IPS-15b (cell line): Measurements from ENCODE around the gene IGSF9B.
A peak's percentile ranks its signal among the peaks of the same experiment; 100 is the strongest.
"Not testable (repeated sequence)": the region's sequence is repeated elsewhere in the genome, so short reads cannot be mapped to it uniquely, and the experiment has no call there.

ENCODE experiments used
- H3K27me3 ChIP-seq: one replicate; pipeline ENCODE4 v1.6.1; 2013; ENCODE audit warnings: low read length; ENCODE audit not compliant: control insufficient read depth, insufficient read depth
- H3K36me3 ChIP-seq: one replicate; pipeline ENCODE4 v1.6.1; 2013; ENCODE audit warnings: low read length; ENCODE audit not compliant: control insufficient read depth, insufficient read depth
- H3K4me1 ChIP-seq: one replicate; pipeline ENCODE4 v1.6.1; 2013; ENCODE audit warnings: mild to moderate bottlenecking, low read length; ENCODE audit not compliant: control insufficient read depth, insufficient read depth
- H3K4me3 ChIP-seq: one replicate; pipeline ENCODE4 v1.5.1; 2013; ENCODE audit warnings: low read depth, low read length
- H3K9ac ChIP-seq: one replicate; pipeline ENCODE4 v1.6.1; 2013; ENCODE audit warnings: low read depth, mild to moderate bottlenecking, low read length
- H3K9me3 ChIP-seq: one replicate; pipeline ENCODE4 v1.6.1; 2013; ENCODE audit warnings: mild to moderate bottlenecking, low read length; ENCODE audit not compliant: control insufficient read depth, insufficient read depth

IGSF9B gene

GRCh38 chr11:133956650-133957633 lies at the start of gene IGSF9B:
Gene IGSF9B, minus strand, starts transcription at chr11:133956968. Its CDS starts 214 bp downstream, at chr11:133956754.
- H3K27me3 ChIP-seq, result peaks cover 35% of the 10 kb centered on the region
- no peak within 1 kb of the TSS for H3K9ac ChIP-seq
- peaks cover 26% of the 10 kb centered on the region for H3K4me1 ChIP-seq
- H3K36me3 ChIP-seq, result no peaks in the 10 kb centered on the region
- no peaks in the 10 kb centered on the region for H3K9me3 ChIP-seq
- peak within 1 kb of the TSS; percentile 95 for H3K4me3 ChIP-seq

GRCh38 chr11:134004496-134005172 lies 47.9 kb upstream of the IGSF9B start:
- no peak overlapping the region for H3K4me3 ChIP-seq
- no peak overlapping the region for H3K9ac ChIP-seq
- H3K27me3 ChIP-seq, result no peaks in the 10 kb centered on the region
- H3K4me1 ChIP-seq, result peaks cover 6% of the 10 kb centered on the region
- no peaks in the 10 kb centered on the region for H3K9me3 ChIP-seq
- H3K36me3 ChIP-seq, result no peaks in the 10 kb centered on the region

- H3K27me3 ChIP-seq, result no peaks in the 10 kb centered on the region
- H3K36me3 ChIP-seq, result no peaks in the 10 kb centered on the region
- no peak overlapping the region for H3K4me3 ChIP-seq
- no peak overlapping the region for H3K9ac ChIP-seq
- H3K9me3 ChIP-seq, result no peaks in the 10 kb centered on the region
- peaks cover 6% of the 10 kb centered on the region for H3K4me1 ChIP-seq
Measured at GRCh38 chr11:134003792-134004495, 47.2 kb upstream of the IGSF9B start.

GRCh38 chr11:134002819-134003218 lies 46.1 kb upstream of the IGSF9B start:
- not testable (repeated sequence) for H3K4me3 ChIP-seq, H3K27me3 ChIP-seq, H3K36me3 ChIP-seq, H3K9me3 ChIP-seq, H3K4me1 ChIP-seq, H3K9ac ChIP-seq

GRCh38 chr11:134002338-134002737 lies 45.6 kb upstream of the IGSF9B start:
- H3K4me3 ChIP-seq, H3K9ac ChIP-seq, H3K27me3 ChIP-seq, H3K9me3 ChIP-seq, H3K36me3 ChIP-seq, H3K4me1 ChIP-seq: not testable (repeated sequence)

- Histone ChIP-seq H3K4me1 (no peaks in the 10 kb centered on the region), H3K9ac (no peak overlapping the region), H3K36me3 (no peaks in the 10 kb centered on the region), H3K4me3 (no peak overlapping the region), H3K9me3 (no peaks in the 10 kb centered on the region), H3K27me3 (no peaks in the 10 kb centered on the region)
Measured at GRCh38 chr11:134001596-134001995, 44.8 kb upstream of the IGSF9B start.

- Histone ChIP-seq H3K36me3 (no peaks in the 10 kb centered on the region), H3K4me1 (no peaks in the 10 kb centered on the region), H3K9me3 (no peaks in the 10 kb centered on the region), H3K9ac (no peak overlapping the region), H3K27me3 (no peaks in the 10 kb centered on the region), H3K4me3 (no peak overlapping the region)
Measured at GRCh38 chr11:134001088-134001487, 44.3 kb upstream of the IGSF9B start.

- Histone ChIP-seq H3K9ac (no peak overlapping the region), H3K36me3 (no peaks in the 10 kb centered on the region), H3K4me3 (no peak overlapping the region), H3K9me3 (no peaks in the 10 kb centered on the region), H3K4me1 (no peaks in the 10 kb centered on the region), H3K27me3 (no peaks in the 10 kb centered on the region)
Measured at GRCh38 chr11:133999355-133999754, 42.6 kb upstream of the IGSF9B start.

GRCh38 chr11:133997554-133997953 lies 40.8 kb upstream of the IGSF9B start:
- Histone ChIP-seq H3K9me3 (no peaks in the 10 kb centered on the region), H3K4me3 (no peak overlapping the region), H3K27me3 (no peaks in the 10 kb centered on the region), H3K4me1 (no peaks in the 10 kb centered on the region), H3K36me3 (no peaks in the 10 kb centered on the region), H3K9ac (no peak overlapping the region)

GRCh38 chr11:133996671-133997070 lies 39.9 kb upstream of the IGSF9B start:
- no peaks in the 10 kb centered on the region for H3K9me3 ChIP-seq
- no peaks in the 10 kb centered on the region for H3K36me3 ChIP-seq

GRCh38 chr11:133995066-133995465 lies 38.3 kb upstream of the IGSF9B start:
- Histone ChIP-seq H3K9me3 (no peaks in the 10 kb centered on the region), H3K9ac (no peak overlapping the region), H3K4me3 (no peak overlapping the region), H3K36me3 (no peaks in the 10 kb centered on the region), H3K4me1 (no peaks in the 10 kb centered on the region), H3K27me3 (no peaks in the 10 kb centered on the region)

More at GRCh38 chr11:133996671-133997070, 39.9 kb upstream of the IGSF9B start:
- Histone ChIP-seq H3K4me3 (no peak overlapping the region), H3K9ac (no peak overlapping the region), H3K27me3 (no peaks in the 10 kb centered on the region), H3K4me1 (no peaks in the 10 kb centered on the region)
